Transverse colon (tissue), 4 donors: ENCODE results near the gene BEND3. TPM values are rescaled to one million over a fixed set of nuclear protein-coding genes. Genes with fewer than 3 reads are reported as not detected.
"Not testable (repeated sequence)": the region's sequence is repeated elsewhere in the genome, so short reads cannot be mapped to it uniquely, and the experiment has no call there.

Experiments used
- DNase-seq: peaks from one replicate; pipeline ENCODE4 v3.0.0-alpha.2; 2019
- H3K27ac ChIP-seq, 4 donors: fragments of 200-600 bp; sonication (generic); 2 replicates each; pipeline ENCODE4 v1.5.1; 2016 to 2018; ENCODE audit warnings: inconsistent platforms in 4 of 4
- H3K27me3 ChIP-seq: fragments of 200-600 bp; sonication (generic); 2 replicates; pipeline ENCODE4 v1.5.1; 2017; ENCODE audit warnings: inconsistent platforms
- H3K36me3 ChIP-seq, 4 donors: fragments of 200-600 bp; sonication (generic); 2 replicates each; pipeline ENCODE4 v1.5.1; 2017 to 2019; ENCODE audit warnings: inconsistent platforms in 4 of 4
- H3K4me1 ChIP-seq, 4 donors: fragments of 200-600 bp; sonication (generic); 2 replicates each; pipeline ENCODE4 v1.5.1; 2017 to 2020; ENCODE audit warnings: inconsistent platforms in 4 of 4
- H3K4me3 ChIP-seq, 4 donors: fragments of 200-600 bp; sonication (generic); 1 replicate in 1 of 4; 2 replicates in 3 of 4; pipeline versions ENCODE4 v1.5.1 to v1.6.1; 2017 to 2019; ENCODE audit warnings: inconsistent platforms in 4 of 4
- H3K9me3 ChIP-seq, 2 donors: fragments of 200-600 bp; sonication (generic); 2 replicates each; pipeline ENCODE4 v1.5.1; 2017 to 2019; ENCODE audit warnings: inconsistent platforms in 2 of 2
- EP300 ChIP-seq: sonication (generic); formaldehyde crosslinking; IDR thresholded peaks from one replicate; pipeline ENCODE4 v1.6.1; 2017; ENCODE audit warnings: antibody characterized with exemption, low read depth
- POLR2A ChIP-seq: fragments of 450-650 bp; IDR thresholded peaks from one replicate; pipeline ENCODE4 v1.6.1; 2016; ENCODE audit warnings: antibody characterized with exemption, mild to moderate bottlenecking, moderate library complexity
- POLR2AphosphoS5 ChIP-seq, 3 donors: sonication (generic); formaldehyde crosslinking; IDR thresholded peaks; one replicate each; pipeline ENCODE4 v1.6.1; 2016; ENCODE audit warnings: antibody characterized with exemption in 3 of 3
- WGBS, 2 donors: methylation state at CpG; one replicate each; pipeline ENCODE4 v1.1.5; 2018; ENCODE audit warnings: low coverage in 1 of 2; 5-methylcytosine and 5-hydroxymethylcytosine counted together
- in situ Hi-C, 4 donors: fragments of 200-750 bp; cut with MboI; loops; one replicate each; pipeline versions ENCODE4 v1.15.0 to v1.15.1; 2017; ENCODE audit warnings: low sequenced_read_pairs in 3 of 4, low pct_ligation_motif_present in 1 of 4, low pct_unique_long_range_greater_than_20kb in 1 of 4
- intact Hi-C: fragments of 100-400 bp; cut with DNase I; formaldehyde crosslinking; loops from one replicate; pipeline ENCODE4 v1.15.1; 2023; ENCODE audit warnings: low total_unique reads
- total RNA-seq, 4 donors: library from RNA; depleted of rRNA; stranded (reverse); fragments of >200 nt; gene quantifications; one replicate each; pipeline ENCODE4 v1.1.0, GENCODE V29; 2016
- TF ChIP-seq, protein P1 (sequence below), 5 experiments: fragments of 200-600 bp in 3 of 5; fragments of 450-650 bp in 2 of 5; sonication (generic) in 3 of 5; IDR thresholded peaks; 1 replicate in 2 of 5; 2 replicates in 3 of 5; pipeline ENCODE4 v1.5.1; 2016 to 2017; ENCODE audit warnings: antibody characterized with exemption in 5 of 5, inconsistent platforms in 3 of 5, mild to moderate bottlenecking in 2 of 5, moderate library complexity in 1 of 5

Gene BEND3
- 10 to 100 TPM in 1 of 4 donors, 1 to 10 TPM in 3; 4.8 to 12.1 (median 5.0) TPM for total RNA-seq

DNA sequence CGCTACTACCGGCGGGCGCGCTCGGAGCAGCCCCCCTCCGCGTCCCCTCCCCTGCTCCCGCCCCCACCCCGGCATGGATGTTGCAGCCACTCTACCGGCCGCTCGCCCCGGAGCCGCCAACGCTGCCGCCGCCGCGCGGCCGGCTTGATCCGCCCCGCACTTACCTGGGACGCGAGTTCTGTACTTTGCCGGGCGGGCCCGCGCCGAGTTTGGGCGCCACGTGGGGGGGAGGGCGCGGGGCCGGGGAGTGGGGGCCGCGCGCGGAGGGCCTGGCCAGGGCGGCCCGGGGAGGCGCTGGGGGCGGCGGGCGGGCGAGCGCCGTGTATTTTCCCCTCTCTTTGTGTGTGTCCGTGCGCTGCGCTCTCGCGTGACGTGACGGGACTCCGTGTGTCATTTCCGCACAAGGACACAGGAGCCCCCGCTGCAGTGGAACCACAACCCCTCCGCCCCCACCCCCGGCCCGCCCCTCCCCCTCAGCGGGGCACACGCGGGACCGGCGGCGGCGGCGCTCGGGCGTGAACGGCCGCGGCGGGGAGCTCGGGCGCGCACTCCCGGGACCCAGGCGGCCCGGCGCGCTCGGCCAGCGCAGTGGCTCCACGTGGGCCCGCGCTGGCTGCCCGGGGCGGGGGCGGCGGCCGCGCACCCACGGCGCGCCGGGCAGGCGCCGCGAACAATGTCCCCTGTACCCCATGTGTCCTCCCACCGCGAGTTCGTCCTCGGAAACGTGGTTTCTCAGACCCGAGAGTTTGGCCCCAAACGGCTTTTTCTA is at the start of gene BEND3:
BEND3 (minus strand) TSS at position 590 of the 769 bp plus-strand sequence. CDS start 16,230 bp downstream, outside the sequence.
- H3K27ac ChIP-seq: peak within 1 kb of the TSS; percentile 86 to 92 (median 90)
- peak; percentile 38 for DNase-seq
- TF ChIP-seq, protein P1, sequence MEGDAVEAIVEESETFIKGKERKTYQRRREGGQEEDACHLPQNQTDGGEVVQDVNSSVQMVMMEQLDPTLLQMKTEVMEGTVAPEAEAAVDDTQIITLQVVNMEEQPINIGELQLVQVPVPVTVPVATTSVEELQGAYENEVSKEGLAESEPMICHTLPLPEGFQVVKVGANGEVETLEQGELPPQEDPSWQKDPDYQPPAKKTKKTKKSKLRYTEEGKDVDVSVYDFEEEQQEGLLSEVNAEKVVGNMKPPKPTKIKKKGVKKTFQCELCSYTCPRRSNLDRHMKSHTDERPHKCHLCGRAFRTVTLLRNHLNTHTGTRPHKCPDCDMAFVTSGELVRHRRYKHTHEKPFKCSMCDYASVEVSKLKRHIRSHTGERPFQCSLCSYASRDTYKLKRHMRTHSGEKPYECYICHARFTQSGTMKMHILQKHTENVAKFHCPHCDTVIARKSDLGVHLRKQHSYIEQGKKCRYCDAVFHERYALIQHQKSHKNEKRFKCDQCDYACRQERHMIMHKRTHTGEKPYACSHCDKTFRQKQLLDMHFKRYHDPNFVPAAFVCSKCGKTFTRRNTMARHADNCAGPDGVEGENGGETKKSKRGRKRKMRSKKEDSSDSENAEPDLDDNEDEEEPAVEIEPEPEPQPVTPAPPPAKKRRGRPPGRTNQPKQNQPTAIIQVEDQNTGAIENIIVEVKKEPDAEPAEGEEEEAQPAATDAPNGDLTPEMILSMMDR (IDR thresholded peaks at IDR 0.05): no peak
- TF ChIP-seq POLR2A (no peak), EP300 (no peak), POLR2AphosphoS5 (IDR thresholded peaks at IDR 0.05) (no peak)
- no peaks in the 10 kb centered on the region for H3K36me3 ChIP-seq
- H3K9me3 ChIP-seq: no peaks in the 10 kb centered on the region
- H3K4me3 ChIP-seq: peak within 1 kb of the TSS; percentile 57 to 96 (median 90)
- H3K27me3 ChIP-seq: peaks cover 18% of the 10 kb centered on the region
- 4% methylated on average over 17 of the region's 109 CpGs; no CpG with 5 or more reads in 1 of the 2 donors for WGBS, 2 donors
- in situ Hi-C loops (no loop called here), intact Hi-C loops (loop anchor here (10.0 kb wide), 1 partner anchor 90 kb away; the partner anchor contains the start of gene MTRES1)
- H3K4me1 ChIP-seq: peaks cover 5 to 21% (median 14%) of the 10 kb centered on the region in 4 donors

DNA sequence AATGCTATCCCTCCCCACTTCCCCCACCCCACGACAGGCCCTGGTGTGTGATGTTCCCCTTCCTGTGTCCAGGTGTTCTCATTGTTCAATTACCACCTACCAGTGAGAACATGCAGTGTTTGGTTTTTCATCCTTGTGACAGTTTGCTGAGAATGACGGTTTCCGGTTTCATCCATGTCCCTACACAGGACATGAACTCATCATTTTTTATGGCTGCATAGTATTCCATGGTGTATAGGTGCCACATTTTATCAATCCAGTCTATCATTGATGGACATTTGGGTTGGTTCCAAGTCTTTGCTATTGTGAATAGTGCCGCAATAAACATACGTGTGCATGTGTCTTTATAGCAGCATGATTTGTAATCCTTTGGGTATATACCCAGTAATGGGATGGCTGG is 49.0 kb upstream of the BEND3 start:
- DNase-seq, H3K27ac ChIP-seq, H3K27me3 ChIP-seq, H3K4me3 ChIP-seq, H3K4me1 ChIP-seq, in situ Hi-C loops, H3K36me3 ChIP-seq, intact Hi-C loops, H3K9me3 ChIP-seq: not testable (repeated sequence)
- WGBS, 2 donors: 98% methylated on average over 5 of the region's 5 CpGs; no CpG with 5 or more reads in 1 of the 2 donors

DNA sequence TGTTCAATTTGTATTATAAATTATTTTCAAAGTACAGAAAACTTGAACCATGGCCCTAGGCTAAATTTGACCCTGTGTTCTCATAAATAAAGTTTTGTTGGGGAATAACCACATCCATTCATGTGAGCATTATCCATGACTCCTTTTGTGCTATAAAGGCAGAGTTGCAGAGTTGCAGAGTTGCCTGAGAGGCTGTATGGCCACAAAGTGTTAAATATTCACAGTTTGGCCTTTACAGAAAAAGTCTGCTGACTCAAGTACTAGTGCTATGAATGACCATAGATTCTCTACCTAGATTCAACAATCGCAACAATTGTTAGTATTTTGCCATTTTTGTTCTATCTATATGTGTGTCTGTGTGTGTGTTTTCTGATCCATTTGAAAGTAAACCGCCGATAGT is 46.2 kb upstream of the BEND3 start:
- TF ChIP-seq POLR2A (no peak), POLR2AphosphoS5 (IDR thresholded peaks at IDR 0.05) (no peak), EP300 (no peak)
- TF ChIP-seq, protein P1 (IDR thresholded peaks at IDR 0.05): no peak
- Histone ChIP-seq H3K4me1 (no peaks in the 10 kb centered on the region), H3K4me3 (no peak overlapping the region), H3K36me3 (no peaks in the 10 kb centered on the region), H3K27me3 (no peaks in the 10 kb centered on the region), H3K27ac (no peak overlapping the region), H3K9me3 (no peaks in the 10 kb centered on the region)
- 95% methylated on average over 3 of the region's 3 CpGs; no CpG with 5 or more reads in 1 of the 2 donors for WGBS, 2 donors
- no peak for DNase-seq
- in situ Hi-C loops: no loop called here
- intact Hi-C loops: no loop called here

DNA sequence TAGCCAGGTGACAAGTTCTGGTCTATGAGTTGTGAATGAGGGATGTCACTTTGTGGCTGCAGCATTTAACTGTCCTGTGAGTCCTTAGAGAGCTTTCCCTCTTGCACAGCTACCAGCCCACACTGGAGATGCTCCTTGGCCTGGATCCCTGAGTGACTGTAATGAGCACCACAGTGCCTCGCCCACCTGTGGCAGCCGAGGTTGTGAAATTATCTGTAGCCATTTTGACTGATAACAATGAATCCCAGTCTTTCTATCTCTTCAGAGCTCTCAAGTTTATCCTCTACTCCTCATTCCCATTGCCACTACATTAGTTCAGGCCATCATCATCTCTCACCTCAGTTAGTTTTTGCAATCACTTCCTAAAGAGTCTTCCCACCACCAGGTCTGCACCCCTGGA is 41.3 kb upstream of the BEND3 start:
- no peak overlapping the region for H3K4me3 ChIP-seq
- peak; percentile 9 for DNase-seq
- WGBS, 2 donors: 68% methylated on average over 2 of the region's 2 CpGs; no CpG with 5 or more reads in 1 of the 2 donors
- H3K9me3 ChIP-seq: no peaks in the 10 kb centered on the region
- in situ Hi-C loops (no loop called here), intact Hi-C loops (no loop called here)
- H3K27ac ChIP-seq: no peak overlapping the region
- peaks cover 0 to 26% (median 12%) of the 10 kb centered on the region in 4 donors for H3K4me1 ChIP-seq
- no peaks in the 10 kb centered on the region for H3K27me3 ChIP-seq
- TF ChIP-seq, protein P1 (IDR thresholded peaks at IDR 0.05): no peak
- TF ChIP-seq POLR2A (no peak), POLR2AphosphoS5 (IDR thresholded peaks at IDR 0.05) (no peak), EP300 (no peak)
- no peaks in the 10 kb centered on the region for H3K36me3 ChIP-seq
